Measurements from ENCODE around the gene DGKH.
A peak's percentile ranks its signal among the peaks of the same experiment; 100 is the strongest.

DGKH gene

GRCh38 chr13:42048342-42048683, at the start of gene DGKH:
Gene DGKH, plus strand, starts transcription at chr13:42048648. Its CDS starts 126 bp downstream, at chr13:42048774.
- peak within 1 kb of the TSS; percentile 60 for H3K4me3 ChIP-seq (ENCODE audit: low read depth, low read length)
- no peaks in the 10 kb centered on the region for H3K27me3 ChIP-seq (ENCODE audit: insufficient read depth, low read depth, severe bottlenecking)
- no peaks in the 10 kb centered on the region for H3K36me3 ChIP-seq
- no peaks in the 10 kb centered on the region for H3K9me3 ChIP-seq (ENCODE audit: severe bottlenecking)
- H3K27ac ChIP-seq, result peak within 1 kb of the TSS; percentile 69
- no peak for TF ChIP-seq CTCF (IDR thresholded peaks at IDR 0.05; ENCODE audit: low read depth, low read length)
- DNase-seq, result no peak

GRCh38 chr13:42000846-42001245, 47.6 kb upstream of the DGKH start:
- Histone ChIP-seq H3K27ac (no peak overlapping the region), H3K9me3 (ENCODE audit: severe bottlenecking) (no peaks in the 10 kb centered on the region), H3K4me3 (ENCODE audit: low read depth, low read length) (no peak overlapping the region), H3K36me3 (no peaks in the 10 kb centered on the region), H3K27me3 (ENCODE audit: insufficient read depth, low read depth, severe bottlenecking) (no peaks in the 10 kb centered on the region)
- DNase-seq, result no peak
- TF ChIP-seq CTCF (IDR thresholded peaks at IDR 0.05; ENCODE audit: low read depth, low read length), result no peak

DNA sequence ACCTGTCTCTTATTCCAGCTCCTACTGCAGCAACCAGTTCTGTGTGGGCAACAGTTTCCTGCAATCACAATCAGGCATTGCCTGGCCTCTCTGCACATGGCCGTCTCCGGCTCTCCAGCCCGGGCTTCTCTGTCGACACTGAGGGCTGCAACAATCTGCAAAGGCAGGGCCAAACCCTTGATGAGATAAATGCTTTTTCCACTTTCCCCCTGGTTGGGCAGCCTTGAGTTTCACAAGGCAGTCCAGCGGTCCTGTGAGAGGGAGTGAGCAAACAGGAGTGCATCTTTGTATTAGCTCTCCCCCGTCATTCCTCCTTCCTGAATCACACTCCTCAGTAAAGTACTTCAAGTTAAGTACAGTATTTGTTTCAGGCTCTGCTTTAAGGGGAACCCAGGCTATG, 46.9 kb upstream of the DGKH start:
- TF ChIP-seq CTCF (IDR thresholded peaks at IDR 0.05; ENCODE audit: low read depth, low read length), result no peak
- no peak for DNase-seq
- no peak overlapping the region for H3K4me3 ChIP-seq (ENCODE audit: low read depth, low read length)
- H3K9me3 ChIP-seq (ENCODE audit: severe bottlenecking), result no peaks in the 10 kb centered on the region
- H3K36me3 ChIP-seq, result no peaks in the 10 kb centered on the region
- no peak overlapping the region for H3K27ac ChIP-seq
- no peaks in the 10 kb centered on the region for H3K27me3 ChIP-seq (ENCODE audit: insufficient read depth, low read depth, severe bottlenecking)

GRCh38 chr13:42002066-42002465, 46.4 kb upstream of the DGKH start:
- H3K4me3 ChIP-seq (ENCODE audit: low read depth, low read length), result no peak overlapping the region
- no peak overlapping the region for H3K27ac ChIP-seq
- H3K36me3 ChIP-seq, result no peaks in the 10 kb centered on the region
- TF ChIP-seq CTCF (IDR thresholded peaks at IDR 0.05; ENCODE audit: low read depth, low read length), result no peak
- DNase-seq, result no peak
- H3K9me3 ChIP-seq (ENCODE audit: severe bottlenecking), result no peaks in the 10 kb centered on the region
- H3K27me3 ChIP-seq (ENCODE audit: insufficient read depth, low read depth, severe bottlenecking), result no peaks in the 10 kb centered on the region

DNA sequence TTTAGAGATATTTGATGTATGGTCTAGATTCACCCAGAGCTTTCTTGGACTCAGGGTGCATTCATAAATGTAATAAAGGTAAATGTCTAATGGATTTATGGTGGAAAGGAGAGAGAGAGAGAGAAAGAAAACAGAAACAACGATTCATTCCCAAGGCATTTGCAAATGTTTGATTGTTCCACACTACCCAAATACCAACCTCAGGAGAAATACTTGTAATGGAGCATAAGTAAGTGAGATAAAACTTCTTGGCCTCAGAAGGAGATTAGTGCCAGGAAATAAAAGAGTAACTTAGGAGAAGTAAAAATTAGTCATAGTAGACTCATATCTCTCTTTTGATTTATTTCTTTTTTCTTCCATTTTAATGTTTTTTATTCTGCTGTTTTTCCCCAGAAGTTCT, 40.6 kb upstream of the DGKH start:
- no peak overlapping the region for H3K27ac ChIP-seq
- DNase-seq, result no peak
- TF ChIP-seq CTCF (IDR thresholded peaks at IDR 0.05; ENCODE audit: low read depth, low read length), result no peak
- no peak overlapping the region for H3K4me3 ChIP-seq (ENCODE audit: low read depth, low read length)
- H3K27me3 ChIP-seq (ENCODE audit: insufficient read depth, low read depth, severe bottlenecking), result no peaks in the 10 kb centered on the region
- H3K36me3 ChIP-seq, result no peaks in the 10 kb centered on the region
- no peaks in the 10 kb centered on the region for H3K9me3 ChIP-seq (ENCODE audit: severe bottlenecking)

GRCh38 chr13:42009057-42009456, 39.4 kb upstream of the DGKH start:
- Histone ChIP-seq H3K36me3 (no peaks in the 10 kb centered on the region), H3K27ac (no peak overlapping the region), H3K4me3 (ENCODE audit: low read depth, low read length) (no peak overlapping the region), H3K9me3 (ENCODE audit: severe bottlenecking) (no peaks in the 10 kb centered on the region), H3K27me3 (ENCODE audit: insufficient read depth, low read depth, severe bottlenecking) (no peaks in the 10 kb centered on the region)
- no peak for TF ChIP-seq CTCF (IDR thresholded peaks at IDR 0.05; ENCODE audit: low read depth, low read length)
- DNase-seq, result no peak
